HepG2 (cell line): ENCODE data around the gene RNF175. TPM values are rescaled to one million over a fixed set of nuclear protein-coding genes. Genes with fewer than 3 reads are reported as not detected.

ENCODE experiments used
- ATAC-seq: fragments of 200-7000 bp; cut with Tn5 transposase; 3 replicates; pipeline ENCODE4 v1.9.1; 2020; ENCODE audit warnings: mild to moderate bottlenecking, moderate library complexity
- BruUV-seq: library from RNA; stranded (reverse); fragments of 400-500 nt; replicated peaks from 2 replicates; lab custom pipeline; 2021; lab: Mats Ljungman, UMichigan
- CTCF ChIA-PET: fragments of 300-600 bp; formaldehyde crosslinking; extraction: SDS; loops from one replicate; lab custom pipeline; 2021; ENCODE audit warnings: low total read pairs, inconsistent platforms, low intra/inter-chr PET ratio; lab: Yijun Ruan, JAX
- POLR2A ChIA-PET: fragments of 350-600 bp; sonication (Branson Sonifier 250); formaldehyde crosslinking; loops from one replicate; lab custom pipeline; 2020; ENCODE audit warnings: antibody characterized with exemption, inconsistent platforms; lab: Yijun Ruan, JAX
- DNase-seq: peaks from one replicate; pipeline ENCODE4 v3.0.0-alpha.2; 2015; ENCODE audit warnings: low spot score
- FAIRE-seq: peaks from 3 replicates; lab custom pipeline; 2011; peaks lifted over from hg19 to GRCh38; lab: Jason Lieb, UNC
- H2AFZ ChIP-seq: one replicate; pipeline ENCODE4 v1.6.1; 2011; ENCODE audit warnings: low read length, inconsistent platforms
- H3K27ac ChIP-seq: fragments of 300-600 bp; 3 replicates; pipeline ENCODE4 v1.8.0; 2011; ENCODE audit warnings: mixed run types, mild to moderate bottlenecking, mixed read lengths, low read length, inconsistent platforms; ENCODE audit not compliant: insufficient read depth; ENCODE audit errors: extremely low read length
- H3K27me3 ChIP-seq, 2 experiments: fragments of 200-600 bp in 1 of 2; 2 replicates in 1 of 2; 3 replicates in 1 of 2; pipeline versions ENCODE4 v1.6.0 to v1.8.0; 2011; ENCODE audit warnings: low read length in 2 of 2, mild to moderate bottlenecking in 2 of 2, moderate library complexity in 2 of 2, inconsistent platforms in 1 of 2; ENCODE audit not compliant: insufficient read depth in 2 of 2, control insufficient read depth in 1 of 2
- H3K36me3 ChIP-seq, 2 experiments: fragments of 200-600 bp in 1 of 2; replicated peaks in 1 of 2; 2 replicates in 1 of 2; 3 replicates in 1 of 2; pipeline versions ENCODE4 v1.5.1 to v1.8.0; 2011; ENCODE audit warnings: low read length in 2 of 2, inconsistent platforms in 1 of 2; ENCODE audit not compliant: insufficient read depth in 2 of 2, control insufficient read depth in 1 of 2
- H3K4me1 ChIP-seq: 2 replicates; pipeline ENCODE4 v1.5.1; 2012; ENCODE audit warnings: low read length, inconsistent platforms; ENCODE audit not compliant: insufficient read depth
- H3K4me2 ChIP-seq: 2 replicates; pipeline ENCODE4 v1.6.0; 2011; ENCODE audit warnings: low read depth, low read length, inconsistent platforms
- H3K4me3 ChIP-seq, 3 experiments: fragments of 200-600 bp in 1 of 3; sonication (generic), shearing (Covaris generic) in 1 of 3; replicated peaks in 1 of 3; 2 replicates each; pipeline ENCODE4 v1.5.1; 2011 to 2016; ENCODE audit warnings: low read length in 3 of 3, inconsistent platforms in 2 of 3, low read depth in 2 of 3, mild to moderate bottlenecking in 2 of 3, control low read depth in 1 of 3, mixed read lengths in 1 of 3; ENCODE audit not compliant: insufficient read depth in 1 of 3
- H3K79me2 ChIP-seq: one replicate; pipeline ENCODE4 v1.6.1; 2011; ENCODE audit warnings: low read length, inconsistent platforms; ENCODE audit not compliant: insufficient read depth
- H3K9ac ChIP-seq: 2 replicates; pipeline ENCODE4 v1.6.0; 2011; ENCODE audit warnings: mild to moderate bottlenecking, low read depth, low read length, inconsistent platforms; ENCODE audit not compliant: insufficient read depth
- H3K9me3 ChIP-seq: 2 replicates; pipeline ENCODE4 v1.5.1; 2012; ENCODE audit warnings: mild to moderate bottlenecking, low read length
- H4K20me1 ChIP-seq: 2 replicates; pipeline ENCODE4 v1.6.0; 2011; ENCODE audit warnings: inconsistent platforms, mild to moderate bottlenecking, low read length, moderate library complexity; ENCODE audit not compliant: insufficient read depth
- ASH2L ChIP-seq: fragments of 300-600, 200-600 bp; sonication (generic); IDR thresholded peaks from 2 replicates; pipeline ENCODE4 v1.7.0; 2017; ENCODE audit warnings: low read depth, mild to moderate bottlenecking, moderate library complexity, mixed read lengths, low read length; ENCODE audit not compliant: insufficient read length
- CREM ChIP-seq, 2 experiments: sonication (generic) in 1 of 2; formaldehyde crosslinking in 1 of 2; IDR thresholded peaks; 2 replicates each; pipeline versions ENCODE4 v1.4.0 to v1.6.1; 2016 to 2020; ENCODE audit warnings: antibody characterized with exemption in 1 of 2, mild to moderate bottlenecking in 1 of 2, missing genetic modification reagents in 1 of 2
- GABPA ChIP-seq, 2 experiments: IDR thresholded peaks; 2 replicates each; pipeline ENCODE4 v1.6.1; 2011 to 2016; ENCODE audit warnings: low read depth in 2 of 2, low read length in 1 of 2, missing biosample characterization in 1 of 2, missing genetic modification characterization in 1 of 2
- GMEB2 ChIP-seq: IDR thresholded peaks from 2 replicates; pipeline ENCODE4 v1.6.1; 2016; ENCODE audit warnings: missing biosample characterization, missing genetic modification reagents, low read depth
- HMGA1 ChIP-seq: sonication (generic); formaldehyde crosslinking; conservative IDR thresholded peaks from 2 replicates; pipeline ENCODE4 v1.4.0; 2020; ENCODE audit warnings: missing genetic modification reagents
- KAT2B ChIP-seq: fragments of 150-350 bp; IDR thresholded peaks from 2 replicates; pipeline ENCODE4 v1.6.1; 2014; ENCODE audit warnings: low read depth, low read length, borderline replicate concordance
- MTF1 ChIP-seq: sonication (generic); formaldehyde crosslinking; IDR thresholded peaks from 2 replicates; pipeline ENCODE4 v1.5.0; 2020; ENCODE audit warnings: missing genetic modification reagents
- NFIC ChIP-seq: IDR thresholded peaks from 2 replicates; pipeline ENCODE4 v1.6.1; 2012; ENCODE audit warnings: mild to moderate bottlenecking, low read length, inconsistent platforms
- ZMAT3 ChIP-seq: sonication (generic); formaldehyde crosslinking; conservative IDR thresholded peaks from 2 replicates; pipeline ENCODE4 v1.7.0; 2021; ENCODE audit warnings: missing genetic modification reagents
- ZNF101 ChIP-seq: sonication (generic); formaldehyde crosslinking; IDR thresholded peaks from 2 replicates; pipeline ENCODE4 v1.4.0; 2020; ENCODE audit warnings: mild to moderate bottlenecking, low read depth, missing genetic modification reagents, borderline replicate concordance
- ZNF264 ChIP-seq: sonication (generic); formaldehyde crosslinking; IDR thresholded peaks from 2 replicates; pipeline ENCODE4 v1.4.0; 2020; ENCODE audit warnings: missing genetic modification reagents
- ZNF441 ChIP-seq: sonication (generic); formaldehyde crosslinking; IDR thresholded peaks from 2 replicates; pipeline ENCODE4 v1.7.0; 2021; ENCODE audit warnings: missing genetic modification reagents, borderline replicate concordance
- ZNF513 ChIP-seq: sonication (generic); formaldehyde crosslinking; conservative IDR thresholded peaks from 2 replicates; pipeline ENCODE4 v1.5.0; 2020; ENCODE audit warnings: missing genetic modification reagents
- ZNF547 ChIP-seq: sonication (generic); formaldehyde crosslinking; IDR thresholded peaks from 2 replicates; pipeline ENCODE4 v1.5.1; 2020; ENCODE audit warnings: mild to moderate bottlenecking, missing genetic modification reagents
- ZNF761 ChIP-seq: sonication (generic); formaldehyde crosslinking; conservative IDR thresholded peaks from 2 replicates; pipeline ENCODE4 v1.4.0; 2020; ENCODE audit warnings: mild to moderate bottlenecking, missing genetic modification reagents
- ZNF841 ChIP-seq: sonication (generic); formaldehyde crosslinking; IDR thresholded peaks from 2 replicates; pipeline ENCODE4 v1.8.1; 2023; ENCODE audit warnings: missing genetic modification reagents, borderline replicate concordance
- ZSCAN21 ChIP-seq: sonication (generic); formaldehyde crosslinking; IDR thresholded peaks from 2 replicates; pipeline ENCODE4 v1.8.0; 2022; ENCODE audit warnings: mild to moderate bottlenecking, missing genetic modification reagents, moderate library complexity, borderline replicate concordance
- WGBS: methylation state at CpG from one replicate; pipeline ENCODE4 v1.1.6; 2017; ENCODE audit warnings: low lambda C conversion rate; 5-methylcytosine and 5-hydroxymethylcytosine counted together
- in situ Hi-C: cut with HindIII; loops from 2 replicates; pipeline ENCODE4 v1.10.0; 2017; ENCODE audit warnings: low pct_unique_long_range_greater_than_20kb; ENCODE audit not compliant: extremely low pct_ligation_motif_present
- intact Hi-C: fragments of 100-400 bp; cut with micrococcal nuclease; formaldehyde crosslinking; loops from one replicate; pipeline ENCODE4 v1.10.0; 2022; ENCODE audit not compliant: unreplicated experiment
- polyA plus RNA-seq, 8 experiments: library from polyadenylated mRNA; depleted of rRNA in 3 of 8; stranded (reverse) in 7 of 8; unstranded in 1 of 8; fragments of >200 nt; fragmentation: Illumina TruSeq in 4 of 8; extraction: Trizol in 4 of 8; gene quantifications; 2 replicates each; pipeline versions ENCODE4 v1.2.1 to v1.2.3, GENCODE V29; 2011 to 2016; ENCODE audit warnings: low read depth in 4 of 8, missing spikeins in 1 of 8, mixed read lengths in 1 of 8; ENCODE audit not compliant: insufficient read depth in 1 of 8
- total RNA-seq, 5 experiments: library from RNA; depleted of rRNA; stranded (reverse); fragments of >200 nt; fragmentation: Illumina TruSeq; extraction: Trizol; gene quantifications; 2 replicates each; pipeline ENCODE4 v1.2.3, GENCODE V29; 2016; ENCODE audit warnings: low read depth in 1 of 5

Gene RNF175
- total and polyA plus RNA-seq, 2 of the 13 experiments (the other 11 are each of a cell fraction or from before 2014, with no cell fraction given), result not detected

GRCh38 chr4:153722036-153722435 lies 37.8 kb downstream of the RNF175 start (continued):
- TF ChIP-seq CREM (IDR thresholded peaks at IDR 0.05) (no peak), CREM (CRISPR knock-in tag; IDR thresholded peaks at IDR 0.05) (no peak)

GRCh38 chr4:153713866-153714646 lies 45.8 kb downstream of the RNF175 start:
- FAIRE-seq (no peak), DNase-seq (no peak), ATAC-seq (no peak)
- Histone ChIP-seq H3K79me2 (no peaks in the 10 kb centered on the region), H4K20me1 (no peaks in the 10 kb centered on the region), H3K27me3 (no peaks in the 10 kb centered on the region), H3K4me1 (no peaks in the 10 kb centered on the region), H3K27ac (no peak overlapping the region), H3K4me2 (no peak overlapping the region), H2AFZ (no peak overlapping the region), H3K4me3 (no peak overlapping the region), H3K36me3 (no peaks in the 10 kb centered on the region), H3K9ac (no peak overlapping the region), H3K9me3 (no peaks in the 10 kb centered on the region)
- BruUV-seq, result no TSS peak
- 2% methylated on average over 2 of the region's 2 CpGs for WGBS
- in situ Hi-C loops (no loop called here), intact Hi-C loops (no loop called here)
- POLR2A ChIA-PET, result no interaction called here
- TF ChIP-seq ZNF513 (CRISPR knock-in tag), result no peak
- TF ChIP-seq ASH2L, result no peak
- no peak for TF ChIP-seq ZSCAN21 (CRISPR knock-in tag)
- no peak for TF ChIP-seq ZNF441 (CRISPR knock-in tag)
- no peak for TF ChIP-seq ZNF547 (CRISPR knock-in tag)
- TF ChIP-seq ZNF841 (CRISPR knock-in tag), result no peak
- no peak for TF ChIP-seq ZNF101 (CRISPR knock-in tag)
- no peak for TF ChIP-seq MTF1 (CRISPR knock-in tag)
- no peak for TF ChIP-seq ZMAT3
- TF ChIP-seq HMGA1, result no peak
- no peak for TF ChIP-seq GMEB2 (CRISPR knock-in tag)
- TF ChIP-seq ZNF761 (CRISPR knock-in tag), result no peak
- no peak for TF ChIP-seq ZNF264 (CRISPR knock-in tag)
- TF ChIP-seq GABPA (IDR thresholded peaks at IDR 0.05; ENCODE audit: low read depth, low read length), result no peak
- TF ChIP-seq GABPA (CRISPR knock-in tag; IDR thresholded peaks at IDR 0.05; ENCODE audit: low read depth), result no peak
- no peak for TF ChIP-seq KAT2B
- no peak for TF ChIP-seq NFIC
- CTCF ChIA-PET, result no interaction called here
